ENCODE data around the gene TCL1B.

DNA sequence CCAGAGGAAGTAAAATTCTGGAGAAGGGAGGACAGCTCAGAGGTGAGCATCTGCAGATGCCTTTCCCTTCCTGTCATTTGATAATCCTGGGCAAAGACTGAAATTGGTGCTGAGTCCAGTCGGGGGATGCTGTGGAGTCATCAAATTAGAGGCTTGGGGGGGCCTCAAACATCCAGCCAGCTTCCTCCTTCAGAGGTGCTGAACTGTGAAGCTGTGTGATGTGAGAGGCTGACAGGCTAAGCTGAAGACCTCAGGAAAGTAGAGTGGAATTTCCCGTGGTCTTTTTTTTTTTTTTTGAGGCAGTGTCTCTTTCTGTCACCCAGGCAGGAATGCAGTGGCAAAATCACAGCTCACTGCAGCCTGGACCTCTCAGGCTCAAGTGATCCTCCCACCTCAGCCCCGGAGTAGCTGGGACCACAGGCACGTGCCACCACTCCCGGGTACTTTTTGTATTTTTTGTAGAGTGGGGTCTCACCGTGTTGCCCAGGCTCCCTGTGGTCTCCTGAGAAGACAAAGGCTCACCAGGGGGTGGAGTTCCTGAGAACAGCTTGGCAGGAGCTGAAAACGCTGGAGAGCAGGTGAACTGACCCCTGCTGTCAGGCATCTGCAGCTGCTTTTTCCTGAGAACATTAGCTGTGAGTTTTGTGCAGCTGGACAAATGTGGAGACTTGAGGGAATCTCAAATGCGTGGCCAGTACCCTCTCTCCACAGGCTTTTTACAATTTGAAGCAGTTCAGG lies 6.1 kb upstream of the TCL1B start:
- TF ChIP-seq CTCF (conservative IDR thresholded peaks at IDR 0.05; ENCODE audit: low read depth, low read length) (no peak), MXI1 (IDR thresholded peaks at IDR 0.05; ENCODE audit: borderline replicate concordance, low read depth, low read length) (no peak), RAD21 (IDR thresholded peaks at IDR 0.05; ENCODE audit: low read length) (no peak), CEBPB (IDR thresholded peaks at IDR 0.05; ENCODE audit: low read depth, low read length) (no peak), MAFK (IDR thresholded peaks at IDR 0.05; ENCODE audit: low read depth, low read length) (no peak), POLR2A (IDR thresholded peaks at IDR 0.05; ENCODE audit: low read depth, low read length) (no peak), SMC3 (IDR thresholded peaks at IDR 0.05; ENCODE audit: low read depth, low read length) (no peak), RCOR1 (IDR thresholded peaks at IDR 0.05; ENCODE audit: insufficient replicate concordance, low read length) (no peak), RFX5 (IDR thresholded peaks at IDR 0.05; ENCODE audit: low read depth, low read length) (no peak), CHD1 (IDR thresholded peaks at IDR 0.05; ENCODE audit: low read depth, low read length) (no peak), MAZ (IDR thresholded peaks at IDR 0.05; ENCODE audit: borderline replicate concordance, low read depth, low read length) (no peak), FOS (IDR thresholded peaks at IDR 0.05; ENCODE audit: low read depth, low read length) (no peak)
- TF ChIP-seq, protein P1, sequence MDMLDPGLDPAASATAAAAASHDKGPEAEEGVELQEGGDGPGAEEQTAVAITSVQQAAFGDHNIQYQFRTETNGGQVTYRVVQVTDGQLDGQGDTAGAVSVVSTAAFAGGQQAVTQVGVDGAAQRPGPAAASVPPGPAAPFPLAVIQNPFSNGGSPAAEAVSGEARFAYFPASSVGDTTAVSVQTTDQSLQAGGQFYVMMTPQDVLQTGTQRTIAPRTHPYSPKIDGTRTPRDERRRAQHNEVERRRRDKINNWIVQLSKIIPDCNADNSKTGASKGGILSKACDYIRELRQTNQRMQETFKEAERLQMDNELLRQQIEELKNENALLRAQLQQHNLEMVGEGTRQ (IDR thresholded peaks at IDR 0.05; ENCODE audit: low read depth, low read length), result no peak

Measured in IMR-90 (cell line).